22Rv1 (cell line): ENCODE results near the gene ZNF165.

Source experiments
- H3K27ac ChIP-seq: fragments of 450-650 bp; 2 replicates; pipeline ENCODE4 v1.5.1; 2017
- ZFX ChIP-seq: fragments of 450-650 bp; IDR thresholded peaks from 2 replicates; pipeline ENCODE4 v1.6.1; 2017; ENCODE audit warnings: antibody characterized with exemption, borderline replicate concordance
- TF ChIP-seq, protein P1 (sequence below): fragments of 450-650 bp; IDR thresholded peaks from 2 replicates; pipeline ENCODE4 v1.5.1; 2017; ENCODE audit warnings: mild to moderate bottlenecking

ZNF165 gene

DNA sequence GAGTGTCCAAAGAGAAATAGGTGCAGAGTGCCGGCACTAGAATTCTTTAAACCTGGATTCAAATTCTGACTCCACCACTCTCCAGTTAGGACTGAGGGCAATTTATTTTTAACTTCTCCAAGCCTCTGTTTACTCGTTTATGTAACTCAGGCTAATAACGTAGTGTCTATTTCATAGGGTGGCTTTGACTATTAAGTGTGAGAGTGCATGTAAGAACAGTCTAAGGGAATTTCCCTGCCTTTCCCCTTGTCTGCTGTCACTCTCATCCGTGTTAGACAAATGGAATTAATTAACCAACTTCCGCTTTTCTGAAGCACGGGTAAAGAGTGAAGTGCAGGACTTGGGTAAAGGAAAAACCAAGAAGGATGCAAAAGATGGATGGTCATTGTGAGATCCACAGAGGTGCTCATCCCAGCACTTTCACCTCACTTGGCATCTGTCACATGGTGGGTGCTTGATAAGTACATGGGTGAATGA is 57.2 kb downstream of the ZNF165 start:
- TF ChIP-seq ZFX: no peak
- TF ChIP-seq, protein P1, sequence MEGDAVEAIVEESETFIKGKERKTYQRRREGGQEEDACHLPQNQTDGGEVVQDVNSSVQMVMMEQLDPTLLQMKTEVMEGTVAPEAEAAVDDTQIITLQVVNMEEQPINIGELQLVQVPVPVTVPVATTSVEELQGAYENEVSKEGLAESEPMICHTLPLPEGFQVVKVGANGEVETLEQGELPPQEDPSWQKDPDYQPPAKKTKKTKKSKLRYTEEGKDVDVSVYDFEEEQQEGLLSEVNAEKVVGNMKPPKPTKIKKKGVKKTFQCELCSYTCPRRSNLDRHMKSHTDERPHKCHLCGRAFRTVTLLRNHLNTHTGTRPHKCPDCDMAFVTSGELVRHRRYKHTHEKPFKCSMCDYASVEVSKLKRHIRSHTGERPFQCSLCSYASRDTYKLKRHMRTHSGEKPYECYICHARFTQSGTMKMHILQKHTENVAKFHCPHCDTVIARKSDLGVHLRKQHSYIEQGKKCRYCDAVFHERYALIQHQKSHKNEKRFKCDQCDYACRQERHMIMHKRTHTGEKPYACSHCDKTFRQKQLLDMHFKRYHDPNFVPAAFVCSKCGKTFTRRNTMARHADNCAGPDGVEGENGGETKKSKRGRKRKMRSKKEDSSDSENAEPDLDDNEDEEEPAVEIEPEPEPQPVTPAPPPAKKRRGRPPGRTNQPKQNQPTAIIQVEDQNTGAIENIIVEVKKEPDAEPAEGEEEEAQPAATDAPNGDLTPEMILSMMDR: no peak
- peak overlapping the region; percentile 72 for H3K27ac ChIP-seq
